Liver (tissue), 9 donors: ENCODE measurements around the gene IKZF4. TPM values are rescaled to one million over a fixed set of nuclear protein-coding genes. Genes with fewer than 3 reads are reported as not detected.

Experiments used
- DNase-seq: peaks from one replicate; pipeline ENCODE4 v3.0.0-alpha.2; 2017; ENCODE audit warnings: low spot score
- H3K27ac ChIP-seq, 2 donors: one replicate each; pipeline ENCODE4 v1.7.0; 2013; ENCODE audit warnings: inconsistent platforms in 2 of 2, low read length in 2 of 2, control low read depth in 1 of 2, low read depth in 1 of 2, mild to moderate bottlenecking in 1 of 2
- H3K27me3 ChIP-seq, 4 donors: one replicate each; pipeline versions ENCODE4 v1.6.1 to v1.7.0; 2013; ENCODE audit warnings: low read length in 3 of 4, inconsistent platforms in 1 of 4, mild to moderate bottlenecking in 1 of 4, moderate library complexity in 1 of 4; ENCODE audit not compliant: control insufficient read depth in 4 of 4, insufficient read depth in 4 of 4
- H3K36me3 ChIP-seq, 4 donors: one replicate each; pipeline versions ENCODE4 v1.6.1 to v1.7.0; 2013; ENCODE audit warnings: low read length in 3 of 4, mild to moderate bottlenecking in 3 of 4, low read depth in 1 of 4, moderate library complexity in 1 of 4; ENCODE audit not compliant: control insufficient read depth in 4 of 4, insufficient read depth in 3 of 4
- H3K4me1 ChIP-seq, 4 donors: one replicate each; pipeline versions ENCODE4 v1.6.1 to v1.7.0; 2013; ENCODE audit warnings: low read length in 3 of 4, mild to moderate bottlenecking in 3 of 4, moderate library complexity in 1 of 4; ENCODE audit not compliant: control insufficient read depth in 4 of 4, insufficient read depth in 4 of 4
- H3K4me3 ChIP-seq, 3 donors: one replicate each; pipeline versions ENCODE4 v1.6.1 to v1.7.0; 2013; ENCODE audit warnings: low read length in 3 of 3, control low read depth in 1 of 3, low read depth in 1 of 3, mild to moderate bottlenecking in 1 of 3
- H3K9ac ChIP-seq, 2 donors: one replicate each; pipeline ENCODE4 v1.7.0; 2013; ENCODE audit warnings: low read length in 2 of 2, mild to moderate bottlenecking in 2 of 2, moderate library complexity in 2 of 2, control low read depth in 1 of 2, low read depth in 1 of 2
- H3K9me3 ChIP-seq, 4 donors: one replicate each; pipeline versions ENCODE4 v1.6.1 to v1.7.0; 2013; ENCODE audit warnings: low read length in 3 of 4; ENCODE audit not compliant: control insufficient read depth in 4 of 4
- EGR1 ChIP-seq, 2 donors: IDR thresholded peaks; 2 replicates each; pipeline ENCODE4 v1.6.1; 2016 to 2018; ENCODE audit warnings: antibody characterized with exemption in 2 of 2, low read depth in 2 of 2
- FOXA1 ChIP-seq: IDR thresholded peaks from 2 replicates; pipeline ENCODE4 v1.6.1; 2016; ENCODE audit warnings: antibody characterized with exemption
- FOXA2 ChIP-seq: IDR thresholded peaks from 2 replicates; pipeline ENCODE4 v1.6.1; 2016; ENCODE audit warnings: antibody characterized with exemption
- GABPA ChIP-seq, 2 donors: IDR thresholded peaks in 1 of 2; conservative IDR thresholded peaks in 1 of 2; 2 replicates each; pipeline ENCODE4 v1.6.1; 2016; ENCODE audit warnings: antibody characterized with exemption in 2 of 2, mild to moderate bottlenecking in 1 of 2, moderate library complexity in 1 of 2
- HNF4A ChIP-seq, 2 donors: conservative IDR thresholded peaks; 2 replicates each; pipeline ENCODE4 v1.6.1; 2016; ENCODE audit warnings: antibody characterized with exemption in 2 of 2, mild to moderate bottlenecking in 2 of 2
- HNF4G ChIP-seq: IDR thresholded peaks from 2 replicates; pipeline ENCODE4 v1.6.1; 2016; ENCODE audit warnings: antibody characterized with exemption
- JUND ChIP-seq, 2 donors: IDR thresholded peaks; 2 replicates each; pipeline ENCODE4 v1.6.1; 2016; ENCODE audit warnings: antibody characterized with exemption in 2 of 2
- MAX ChIP-seq: IDR thresholded peaks from 2 replicates; pipeline ENCODE4 v1.6.1; 2016; ENCODE audit warnings: antibody characterized with exemption
- NR2F2 ChIP-seq: IDR thresholded peaks from 2 replicates; pipeline ENCODE4 v1.6.1; 2016; ENCODE audit warnings: antibody characterized with exemption
- RAD21 ChIP-seq, 2 donors: IDR thresholded peaks; 2 replicates each; pipeline ENCODE4 v1.6.1; 2016; ENCODE audit warnings: antibody characterized with exemption in 2 of 2, mild to moderate bottlenecking in 2 of 2
- REST ChIP-seq: IDR thresholded peaks from 2 replicates; pipeline ENCODE4 v1.6.1; 2016; ENCODE audit warnings: antibody characterized with exemption, mild to moderate bottlenecking
- RXRA ChIP-seq, 2 donors: IDR thresholded peaks; 2 replicates each; pipeline ENCODE4 v1.6.1; 2017 to 2018; ENCODE audit warnings: antibody characterized with exemption in 2 of 2, mild to moderate bottlenecking in 1 of 2
- SP1 ChIP-seq: IDR thresholded peaks from 2 replicates; pipeline ENCODE4 v1.6.1; 2018; ENCODE audit warnings: antibody characterized with exemption, mild to moderate bottlenecking
- TAF1 ChIP-seq: conservative IDR thresholded peaks from 2 replicates; pipeline ENCODE4 v1.6.1; 2016; ENCODE audit warnings: antibody characterized with exemption, mild to moderate bottlenecking
- YY1 ChIP-seq: IDR thresholded peaks from 2 replicates; pipeline ENCODE4 v1.6.1; 2016; ENCODE audit warnings: antibody characterized with exemption, mild to moderate bottlenecking
- WGBS: extraction: QIAGEN DNeasy Blood & Tissue Kit; methylation state at CpG from one replicate; pipeline ENCODE4 v1.1.7; 2013; 5-methylcytosine and 5-hydroxymethylcytosine counted together
- polyA plus RNA-seq, 2 donors: library from polyadenylated mRNA; stranded (reverse) in 1 of 2; unstranded in 1 of 2; fragments of 200-250 nt in 1 of 2; fragments of >200 nt in 1 of 2; fragmentation: Nextera tagmentation in 1 of 2; extraction: Ambion mirVana in 1 of 2; gene quantifications; one replicate each; pipeline versions ENCODE4 v1.2.1 to v1.2.3, GENCODE V29; 2013 to 2015
- total RNA-seq, 2 donors: library from RNA; depleted of rRNA; stranded (reverse); fragments of >200 nt; gene quantifications; one replicate each; pipeline ENCODE4 v1.2.3, GENCODE V29; 2014
- TF ChIP-seq, protein P1 (sequence below): IDR thresholded peaks from 2 replicates; pipeline ENCODE4 v1.6.1; 2016; ENCODE audit warnings: antibody characterized with exemption
- TF ChIP-seq, protein P2 (sequence below): IDR thresholded peaks from 2 replicates; pipeline ENCODE4 v1.6.1; 2016; ENCODE audit warnings: antibody characterized with exemption
- TF ChIP-seq, protein P3 (sequence below): fragments of 150-350 bp; IDR thresholded peaks from 2 replicates; pipeline ENCODE4 v1.5.1; 2017; ENCODE audit warnings: improper control_type of control experiment, low read depth, low read length; ENCODE audit not compliant: missing input control
- donor health status: healthy.
- donor health status: healthy.
- donor health status: healthy.
- donor health status: healthy.
- donor health status: healthy.

The IKZF4 gene
- total and polyA plus RNA-seq, 4 donors = 0.47 to 1.9 (median 0.75) TPM

DNA sequence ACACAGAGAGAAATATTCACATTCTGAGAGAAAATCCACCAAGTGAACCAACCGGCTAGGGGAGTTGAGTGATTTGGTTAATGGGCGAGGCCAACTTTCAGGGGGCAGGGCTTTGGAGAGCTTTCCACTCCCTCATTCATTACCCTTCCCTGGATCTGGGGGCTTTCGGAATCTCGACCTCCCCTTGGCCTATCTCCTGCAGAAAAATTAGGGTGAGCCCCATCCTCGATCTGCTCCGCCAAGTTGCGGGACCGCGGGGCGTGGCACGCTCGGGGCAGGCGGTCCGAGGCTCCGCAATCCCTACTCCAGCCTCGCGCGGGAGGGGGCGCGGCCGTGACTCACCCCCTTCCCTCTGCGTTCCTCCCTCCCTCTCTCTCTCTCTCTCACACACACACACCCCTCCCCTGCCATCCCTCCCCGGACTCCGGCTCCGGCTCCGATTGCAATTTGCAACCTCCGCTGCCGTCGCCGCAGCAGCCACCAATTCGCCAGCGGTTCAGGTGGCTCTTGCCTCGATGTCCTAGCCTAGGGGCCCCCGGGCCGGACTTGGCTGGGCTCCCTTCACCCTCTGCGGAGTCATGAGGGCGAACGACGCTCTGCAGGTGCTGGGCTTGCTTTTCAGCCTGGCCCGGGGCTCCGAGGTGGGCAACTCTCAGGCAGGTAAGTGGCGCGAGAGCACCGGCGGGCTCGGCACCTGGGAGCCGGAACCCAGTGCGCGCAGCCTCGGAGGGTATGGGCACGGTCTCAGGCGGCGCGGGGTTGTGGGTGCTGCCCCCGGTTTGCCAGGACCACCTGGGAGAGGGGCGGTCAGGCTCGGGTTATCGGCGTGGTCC is 59.1 kb downstream of the IKZF4 start, which contains the start of gene ERBB3:
Gene ERBB3 (plus strand): TSS at position 443 of the 833 bp plus-strand sequence. CDS start 136 bp downstream, at position 579.
- H3K27ac ChIP-seq = peak within 1 kb of the TSS; percentile 93 to 99
- H3K36me3 ChIP-seq = peaks cover under 1 to 6% (median 3%) of the 10 kb centered on the region in 4 donors
- H3K4me3 ChIP-seq = peak within 1 kb of the TSS; percentile 59 to 88 (median 84)
- whole genome bisulfite sequencing = under 1% methylated on average over 59 of the region's 59 CpGs
- TF ChIP-seq FOXA1 = no peak
- TF ChIP-seq MAX = no peak
- TF ChIP-seq GABPA (IDR thresholded peaks at IDR 0.05 in 1 of 2, conservative IDR thresholded peaks at IDR 0.05 in 1 of 2) = no peak
- TF ChIP-seq EGR1 (IDR thresholded peaks at IDR 0.05; ENCODE audit: low read depth in 2 of 2) = no peak
- peak; percentile 34 to 54 for TF ChIP-seq HNF4A (conservative IDR thresholded peaks at IDR 0.05)
- TF ChIP-seq NR2F2 = no peak
- no peak for TF ChIP-seq RAD21 (IDR thresholded peaks at IDR 0.05)
- no peak for TF ChIP-seq REST
- no peak for TF ChIP-seq FOXA2
- TF ChIP-seq HNF4G = no peak
- TF ChIP-seq, protein P1, sequence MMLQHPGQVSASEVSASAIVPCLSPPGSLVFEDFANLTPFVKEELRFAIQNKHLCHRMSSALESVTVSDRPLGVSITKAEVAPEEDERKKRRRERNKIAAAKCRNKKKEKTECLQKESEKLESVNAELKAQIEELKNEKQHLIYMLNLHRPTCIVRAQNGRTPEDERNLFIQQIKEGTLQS = peak; percentile 53
- TF ChIP-seq, protein P2, sequence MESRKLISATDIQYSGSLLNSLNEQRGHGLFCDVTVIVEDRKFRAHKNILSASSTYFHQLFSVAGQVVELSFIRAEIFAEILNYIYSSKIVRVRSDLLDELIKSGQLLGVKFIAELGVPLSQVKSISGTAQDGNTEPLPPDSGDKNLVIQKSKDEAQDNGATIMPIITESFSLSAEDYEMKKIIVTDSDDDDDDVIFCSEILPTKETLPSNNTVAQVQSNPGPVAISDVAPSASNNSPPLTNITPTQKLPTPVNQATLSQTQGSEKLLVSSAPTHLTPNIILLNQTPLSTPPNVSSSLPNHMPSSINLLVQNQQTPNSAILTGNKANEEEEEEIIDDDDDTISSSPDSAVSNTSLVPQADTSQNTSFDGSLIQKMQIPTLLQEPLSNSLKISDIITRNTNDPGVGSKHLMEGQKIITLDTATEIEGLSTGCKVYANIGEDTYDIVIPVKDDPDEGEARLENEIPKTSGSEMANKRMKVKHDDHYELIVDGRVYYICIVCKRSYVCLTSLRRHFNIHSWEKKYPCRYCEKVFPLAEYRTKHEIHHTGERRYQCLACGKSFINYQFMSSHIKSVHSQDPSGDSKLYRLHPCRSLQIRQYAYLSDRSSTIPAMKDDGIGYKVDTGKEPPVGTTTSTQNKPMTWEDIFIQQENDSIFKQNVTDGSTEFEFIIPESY = no peak
- TF ChIP-seq SP1 = peak; percentile 41
- TF ChIP-seq, protein P3, sequence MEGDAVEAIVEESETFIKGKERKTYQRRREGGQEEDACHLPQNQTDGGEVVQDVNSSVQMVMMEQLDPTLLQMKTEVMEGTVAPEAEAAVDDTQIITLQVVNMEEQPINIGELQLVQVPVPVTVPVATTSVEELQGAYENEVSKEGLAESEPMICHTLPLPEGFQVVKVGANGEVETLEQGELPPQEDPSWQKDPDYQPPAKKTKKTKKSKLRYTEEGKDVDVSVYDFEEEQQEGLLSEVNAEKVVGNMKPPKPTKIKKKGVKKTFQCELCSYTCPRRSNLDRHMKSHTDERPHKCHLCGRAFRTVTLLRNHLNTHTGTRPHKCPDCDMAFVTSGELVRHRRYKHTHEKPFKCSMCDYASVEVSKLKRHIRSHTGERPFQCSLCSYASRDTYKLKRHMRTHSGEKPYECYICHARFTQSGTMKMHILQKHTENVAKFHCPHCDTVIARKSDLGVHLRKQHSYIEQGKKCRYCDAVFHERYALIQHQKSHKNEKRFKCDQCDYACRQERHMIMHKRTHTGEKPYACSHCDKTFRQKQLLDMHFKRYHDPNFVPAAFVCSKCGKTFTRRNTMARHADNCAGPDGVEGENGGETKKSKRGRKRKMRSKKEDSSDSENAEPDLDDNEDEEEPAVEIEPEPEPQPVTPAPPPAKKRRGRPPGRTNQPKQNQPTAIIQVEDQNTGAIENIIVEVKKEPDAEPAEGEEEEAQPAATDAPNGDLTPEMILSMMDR = peak; percentile 35
- peak; percentile 33 for TF ChIP-seq YY1
- peak in 1 of 2 donors; percentile 32 for TF ChIP-seq RXRA (IDR thresholded peaks at IDR 0.05)
- peak; percentile 91 to 92 for TF ChIP-seq JUND (IDR thresholded peaks at IDR 0.05)
- peak; percentile 60 for TF ChIP-seq TAF1
- no peaks in the 10 kb centered on the region for H3K27me3 ChIP-seq
- H3K9ac ChIP-seq = peak within 1 kb of the TSS; percentile 92
- peak; percentile 73 for DNase-seq
- H3K4me1 ChIP-seq = peaks cover 7 to 31% (median 25%) of the 10 kb centered on the region in 4 donors
- H3K9me3 ChIP-seq = no peaks in the 10 kb centered on the region
